Stimulated activated CD8-positive, alpha-beta memory T cell treated with anti-CD3 and anti-CD28 coated beads, Interleukin-15, amount 100 ng/mL, for 1 hour (primary cell): ENCODE data around the gene IL1RAPL1.
"Not testable (repeated sequence)": the region's sequence is repeated elsewhere in the genome, so short reads cannot be mapped to it uniquely, and the experiment has no call there.

Experiments used
- DNase-seq: peaks from one replicate; pipeline ENCODE4 v3.0.0-alpha.2; 2020; ENCODE audit warnings: low read depth

Gene IL1RAPL1

GRCh38 chrX:29275928-29276327 is 688.7 kb downstream of the IL1RAPL1 start:
- no peak for DNase-seq

DNA sequence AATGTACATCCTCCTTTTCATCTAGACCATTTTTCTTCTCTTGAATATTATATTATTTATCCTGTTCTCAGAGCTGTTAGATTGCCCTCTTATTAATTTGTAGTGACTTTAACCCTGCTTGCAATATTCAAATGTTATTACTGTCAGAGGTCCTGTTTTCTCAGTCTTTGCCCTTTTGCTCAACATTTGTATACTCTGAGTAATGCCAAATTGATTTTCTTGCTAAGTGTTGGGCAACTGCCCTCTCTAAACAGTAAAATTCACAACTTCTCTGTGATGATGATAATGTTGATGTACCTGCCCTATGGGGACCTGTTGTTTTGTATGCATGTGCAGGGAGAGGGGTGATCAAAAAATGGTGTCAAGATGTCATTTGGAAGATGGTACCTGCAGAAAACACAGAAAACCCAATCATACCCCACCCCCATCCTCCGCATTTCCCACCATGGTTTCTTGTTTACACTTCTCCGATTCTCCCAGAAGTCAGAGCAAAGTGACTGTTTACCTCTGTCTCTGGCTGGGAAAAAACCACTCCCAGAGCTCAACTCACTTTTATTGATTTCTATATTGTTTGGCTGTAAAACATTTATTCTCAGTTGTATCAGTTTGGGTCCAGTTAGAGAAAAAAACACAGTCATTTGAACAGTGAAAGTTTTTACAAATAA is 694.0 kb downstream of the IL1RAPL1 start:
- DNase-seq: no peak

DNA sequence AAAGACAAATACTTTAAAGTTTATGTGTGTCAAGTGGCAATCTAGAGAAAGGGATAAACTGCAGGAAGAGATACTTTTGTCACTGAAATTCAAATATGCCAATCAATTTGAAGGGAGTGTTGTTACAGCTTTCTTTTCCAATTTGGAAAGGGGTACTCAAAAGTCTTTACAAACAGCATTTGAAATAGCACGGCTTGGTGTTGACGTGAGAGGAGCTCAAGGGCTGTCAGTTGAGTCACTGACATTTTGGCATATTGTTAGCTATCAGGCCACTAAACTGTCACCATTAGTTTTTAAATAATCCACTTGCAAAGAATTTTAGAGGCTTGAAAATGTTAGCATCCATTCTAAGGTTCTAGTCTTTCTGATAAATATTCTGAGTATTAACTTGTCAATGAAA is 698.4 kb downstream of the IL1RAPL1 start:
- no peak for DNase-seq

GRCh38 chrX:29295987-29296680 is 708.9 kb downstream of the IL1RAPL1 start:
- no peak for DNase-seq

DNA sequence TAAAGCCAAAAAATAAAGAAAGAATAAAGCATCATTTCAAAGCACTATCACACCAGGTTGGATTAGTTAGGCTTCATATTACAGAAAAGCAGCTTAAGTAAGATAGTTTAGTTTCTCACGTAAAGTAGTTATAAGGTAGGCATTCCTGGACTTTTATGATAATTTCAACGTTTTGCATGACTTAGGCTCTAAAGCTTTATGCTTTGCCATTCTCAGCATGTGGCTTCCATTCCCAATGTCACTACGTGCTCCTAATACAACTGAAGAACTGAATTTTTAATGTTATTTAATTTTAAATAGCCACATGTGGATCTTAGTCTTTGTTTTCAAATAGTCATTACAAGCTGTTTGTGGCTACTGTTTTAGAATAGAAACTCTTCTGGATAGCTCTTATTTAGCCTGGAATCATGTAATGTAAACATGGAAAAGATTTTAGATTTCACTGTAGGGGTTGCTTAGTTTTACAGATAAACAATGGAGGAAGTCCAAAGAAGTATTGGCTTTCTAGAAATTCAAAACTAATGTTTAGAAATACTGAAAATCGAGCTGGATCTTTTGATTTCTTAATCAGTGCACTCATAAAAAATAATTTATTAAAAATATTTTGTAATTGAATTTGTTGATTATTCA is 710.0 kb downstream of the IL1RAPL1 start:
- no peak for DNase-seq

DNA sequence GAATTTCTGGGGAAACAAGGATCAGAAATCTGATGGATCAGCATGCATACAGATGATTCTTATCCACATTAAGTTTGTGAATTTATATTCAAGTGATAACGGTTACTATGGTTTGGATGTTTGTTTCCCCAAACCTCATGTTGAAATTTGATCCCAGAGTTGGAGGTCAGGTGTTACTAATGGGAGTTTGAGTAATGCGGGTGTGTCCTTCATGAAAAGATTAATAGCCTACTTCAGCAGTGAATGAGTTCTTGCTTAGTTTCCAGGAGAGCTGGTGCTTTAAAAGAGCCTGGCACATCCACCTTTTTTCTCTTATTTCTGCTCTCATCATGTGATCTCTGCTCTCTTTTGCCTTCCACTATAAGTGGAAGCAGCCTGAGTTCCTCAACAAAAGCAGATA is 712.4 kb downstream of the IL1RAPL1 start:
- DNase-seq: no peak

DNA sequence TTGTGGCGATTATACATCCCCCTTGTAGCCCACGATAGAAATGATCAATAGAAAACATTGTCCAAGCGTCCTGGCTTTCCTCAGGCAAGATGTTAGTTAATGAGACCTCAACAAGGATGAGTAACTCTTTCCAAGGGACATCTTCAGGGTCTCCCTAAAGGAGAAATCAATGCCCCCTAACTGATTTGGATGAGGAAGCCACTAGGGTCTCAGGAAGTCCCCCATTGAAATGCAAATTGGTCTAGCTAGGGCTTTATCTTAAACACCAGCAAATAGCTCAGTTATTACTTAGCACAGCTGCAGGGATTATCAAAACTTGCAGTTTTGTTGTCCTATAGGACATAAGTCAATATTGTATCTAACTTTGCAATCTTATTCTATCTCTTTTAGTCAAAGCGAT is 721.5 kb downstream of the IL1RAPL1 start:
- no peak for DNase-seq

- DNase-seq: no peak
Measured at GRCh38 chrX:29315931-29316330, 728.7 kb downstream of the IL1RAPL1 start.

GRCh38 chrX:29318012-29318411 is 730.8 kb downstream of the IL1RAPL1 start:
- no peak for DNase-seq

DNA sequence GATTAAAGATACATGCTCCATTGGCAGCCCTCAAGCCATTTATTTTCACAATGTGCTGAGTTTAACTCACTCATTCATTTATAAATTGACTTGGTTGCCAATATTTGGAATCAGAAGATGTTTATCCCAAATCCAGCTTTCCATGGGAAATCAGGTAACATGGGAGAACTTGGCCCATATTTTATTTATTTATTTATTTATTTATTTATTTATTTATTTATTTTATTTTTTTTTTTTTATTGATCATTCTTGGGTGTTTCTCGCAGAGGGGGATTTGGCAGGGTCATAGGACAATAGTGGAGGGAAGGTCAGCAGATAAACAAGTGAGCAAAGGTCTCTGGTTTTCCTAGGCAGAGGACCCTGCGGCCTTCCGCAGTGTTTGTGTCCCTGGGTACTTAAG is 745.2 kb downstream of the IL1RAPL1 start:
- not testable (repeated sequence) for DNase-seq

GRCh38 chrX:29333091-29333490 is 745.8 kb downstream of the IL1RAPL1 start:
- not testable (repeated sequence) for DNase-seq

DNA sequence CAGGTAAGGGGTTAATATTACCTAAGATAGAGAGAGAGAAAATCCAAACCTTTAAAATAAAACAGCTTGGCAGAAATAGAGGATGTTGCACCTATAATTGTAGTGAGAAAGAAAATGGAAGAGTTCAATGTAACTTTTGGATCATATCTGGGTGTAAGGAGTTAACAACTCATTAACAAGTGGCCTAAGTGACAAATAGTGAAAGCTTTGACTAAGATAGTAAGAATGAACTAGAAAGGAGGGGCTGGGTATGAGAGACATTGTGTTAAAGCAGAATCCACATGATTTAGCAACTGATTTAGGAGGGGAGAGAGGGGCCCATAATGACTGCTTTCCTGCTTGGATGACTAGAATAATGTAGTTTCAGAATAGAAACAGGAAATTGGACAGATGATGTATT is 761.0 kb downstream of the IL1RAPL1 start:
- no peak for DNase-seq

- DNase-seq: no peak
Measured at GRCh38 chrX:29359276-29359675, 772.0 kb downstream of the IL1RAPL1 start.

- not testable (repeated sequence) for DNase-seq
Measured at GRCh38 chrX:29374765-29375164, 787.5 kb downstream of the IL1RAPL1 start.

GRCh38 chrX:29376584-29376983 is 789.3 kb downstream of the IL1RAPL1 start:
- no peak for DNase-seq

DNA sequence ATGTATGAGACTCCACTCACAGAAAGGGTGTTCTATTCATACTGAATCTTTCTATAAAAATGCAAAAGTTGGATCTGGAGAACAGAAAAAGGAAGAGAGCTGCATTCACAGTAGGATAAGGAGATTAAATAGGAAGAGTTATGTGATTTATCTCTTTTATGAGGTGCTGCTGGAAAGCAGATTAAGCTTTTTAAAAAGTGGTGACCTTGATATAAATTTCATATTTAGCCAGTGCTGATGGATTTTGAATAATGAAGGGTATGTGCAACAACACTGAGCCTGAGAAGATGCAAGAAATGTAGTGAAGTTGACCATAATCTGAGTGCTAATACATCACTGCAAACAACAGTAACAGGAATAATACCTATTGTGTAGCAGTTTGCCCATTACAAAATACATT is 795.6 kb downstream of the IL1RAPL1 start:
- no peak for DNase-seq

DNA sequence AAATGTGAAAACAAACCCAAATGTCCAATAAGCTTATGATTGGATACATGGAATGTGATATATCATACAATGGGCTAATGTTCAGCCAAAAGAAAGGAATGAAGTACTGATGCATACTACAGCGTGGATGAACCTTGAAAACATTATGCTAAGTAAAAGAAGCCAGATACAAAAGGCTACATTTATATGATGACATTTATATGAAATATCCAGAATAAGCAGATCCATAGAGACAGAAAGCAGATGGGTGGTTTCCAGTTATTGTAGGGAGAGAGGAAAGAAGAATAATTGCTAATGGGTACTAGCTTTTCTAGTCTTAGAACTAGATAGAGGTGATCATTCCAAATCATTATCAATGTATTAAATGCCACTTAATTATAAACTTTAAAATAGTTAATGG is 801.3 kb downstream of the IL1RAPL1 start:
- no peak for DNase-seq

GRCh38 chrX:29397506-29397905 is 810.3 kb downstream of the IL1RAPL1 start:
- no peak for DNase-seq

DNA sequence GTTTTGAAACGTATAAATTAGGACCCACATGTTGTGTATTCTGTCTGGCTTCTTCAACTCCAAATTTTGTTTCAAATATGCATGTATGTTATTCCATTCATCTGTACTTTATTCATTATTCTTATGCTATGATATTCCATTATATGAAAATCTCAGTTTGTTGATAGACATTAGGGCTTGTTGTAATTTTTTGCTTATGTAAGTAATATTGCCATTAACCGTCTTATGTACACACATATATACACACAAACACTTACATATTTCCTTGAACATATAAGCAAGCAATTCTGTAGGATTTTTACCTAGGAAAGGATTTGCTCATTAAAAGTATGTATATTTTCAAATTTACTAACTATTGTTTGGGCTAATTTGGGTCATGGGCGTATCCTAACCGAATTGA is 820.1 kb downstream of the IL1RAPL1 start:
- DNase-seq: no peak

- DNase-seq: no peak
Measured at GRCh38 chrX:29419774-29420553, 832.7 kb downstream of the IL1RAPL1 start.

- no peak for DNase-seq
Measured at GRCh38 chrX:29422034-29422433, 834.8 kb downstream of the IL1RAPL1 start.

DNA sequence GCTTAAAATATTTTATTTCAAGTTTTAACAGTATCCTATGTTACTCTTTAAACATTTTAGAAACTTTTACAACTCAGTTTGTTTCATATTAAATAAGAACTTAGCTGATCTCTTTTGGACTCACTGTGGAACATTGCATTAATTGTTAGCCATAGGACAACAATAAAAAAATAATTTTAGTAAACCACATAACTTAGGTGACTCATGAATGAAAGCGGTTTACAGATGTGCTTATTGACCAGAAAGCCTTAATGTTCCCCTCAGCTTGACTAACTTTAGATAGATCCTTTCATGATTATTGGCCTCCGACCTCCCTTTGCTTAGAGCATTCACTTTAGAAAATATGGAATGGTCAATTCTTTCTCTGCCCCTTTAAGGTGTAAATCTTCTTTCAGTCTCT is 844.6 kb downstream of the IL1RAPL1 start:
- no peak for DNase-seq

GRCh38 chrX:29432534-29432933 is 845.3 kb downstream of the IL1RAPL1 start:
- DNase-seq: no peak
